ENCODE results near the gene CCND1. TPM values are rescaled to one million over a fixed set of nuclear protein-coding genes. Genes with fewer than 3 reads are reported as not detected.
A peak's percentile ranks its signal among the peaks of the same experiment; 100 is the strongest.

CCND1 gene
- total and polyA plus RNA-seq, 2 of the 8 experiments (the other 6 are each of a cell fraction or from before 2014, with no cell fraction given): 64.5 to 170 TPM

GRCh38 chr11:69592986-69593650, 47.8 kb upstream of the CCND1 start:
- no peak overlapping the region for H3K56ac ChIP-seq (replicated peaks; ENCODE audit: insufficient read length, low read depth, low read length)
- H3K14ac ChIP-seq (ENCODE audit: insufficient read length): no peak overlapping the region
- H3K9ac ChIP-seq (replicated peaks in 1 of 4; ENCODE audit: extremely low read depth in 1 of 4, low read depth in 3 of 4, low read length in 3 of 4): no peak overlapping the region
- H4K5ac ChIP-seq (ENCODE audit: insufficient read length, low read depth, low read length): no peak overlapping the region
- ChIA-PET CTCF (ENCODE audit: partially characterized antibody) (interaction anchor here (0.6 to 0.8 kb wide), 2 partner anchors 156 to 239 kb away, joined by 3 to 4 read pairs; no protein-coding TSS in a partner anchor), POLR2A (ENCODE audit: partially characterized antibody) (interaction anchor here (0.6 to 1.4 kb wide), 3 partner anchors 14 to 127 kb away, joined by 3 read pairs; no protein-coding TSS in a partner anchor)
- 91% methylated on average over 22 of the region's 31 CpGs; no CpG with 5 or more reads in 1 of the 2 experiments for WGBS, 2 experiments (ENCODE audit: extremely low coverage in 1 of 2, insufficient coverage in 1 of 2, insufficient read length in 1 of 2, insufficient replicate concordance in 2 of 2, low coverage in 1 of 2, low lambda C conversion rate in 2 of 2, missing lambda C conversion rate in 1 of 2)
- no peak overlapping the region for H2BK5ac ChIP-seq (ENCODE audit: low read depth, low read length)
- peaks cover 5% of the 10 kb centered on the region; the same call in 1 of the 2 replicates for H3K23me2 ChIP-seq (ENCODE audit: low read depth, low read length)
- no peak overlapping the region for H3K4me2 ChIP-seq (ENCODE audit: insufficient read depth in 1 of 2, low read depth in 2 of 2, low read length in 2 of 2)
- H3K4me3 ChIP-seq (ENCODE audit: extremely low read depth in 1 of 4, insufficient read depth in 2 of 4, low read depth in 3 of 4, low read length in 4 of 4): no peak overlapping the region
- peaks cover 0 to 6% of the 10 kb centered on the region in 2 experiments for H4K20me1 ChIP-seq (replicated peaks in 1 of 2; ENCODE audit: control insufficient read depth in 1 of 2, insufficient read depth in 2 of 2, low read length in 2 of 2)
- H2AFZ ChIP-seq (ENCODE audit: low read length): no peak overlapping the region
- no peaks in the 10 kb centered on the region for H3K4me1 ChIP-seq (replicated peaks in 1 of 4; ENCODE audit: control insufficient read depth in 3 of 4, insufficient read depth in 4 of 4, low read length in 3 of 4)
- DNase-seq (ENCODE audit: low read depth in 1 of 2, low spot score in 2 of 2) (no peak), FAIRE-seq (no peak)
- H2BK20ac ChIP-seq (ENCODE audit: low read length): no peak overlapping the region
- no peak overlapping the region for H2AK5ac ChIP-seq (ENCODE audit: low read depth, low read length)
- H3K36me3 ChIP-seq (ENCODE audit: control insufficient read depth in 2 of 4, insufficient read depth in 4 of 4, low read length in 3 of 4): no peaks in the 10 kb centered on the region
- H3K79me2 ChIP-seq (ENCODE audit: control insufficient read depth in 1 of 2, insufficient read depth in 2 of 2, low read length in 2 of 2): no peaks in the 10 kb centered on the region
- no peaks in the 10 kb centered on the region; a peak in 1 of 7 replicates for H3K27me3 ChIP-seq (replicated peaks in 1 of 4; ENCODE audit: control insufficient read depth in 3 of 4, extremely low read depth in 1 of 4, insufficient read depth in 3 of 4, low read length in 3 of 4)
- no peak overlapping the region for H2BK12ac ChIP-seq (ENCODE audit: low read depth, low read length)
- no peaks in the 10 kb centered on the region for H3K79me1 ChIP-seq (ENCODE audit: low read depth, low read length)
- H2BK15ac ChIP-seq (ENCODE audit: low read length): no peak overlapping the region
- H3K23ac ChIP-seq (ENCODE audit: insufficient read length): no peak overlapping the region
- H3K27ac ChIP-seq (ENCODE audit: low read depth, low read length): no peak overlapping the region
- no peak overlapping the region for H3K4ac ChIP-seq (replicated peaks; ENCODE audit: insufficient read length, low read depth, low read length)
- H4K91ac ChIP-seq (replicated peaks; ENCODE audit: insufficient read length, low read length): no peak overlapping the region
- TF ChIP-seq CEBPB (IDR thresholded peaks at IDR 0.05; ENCODE audit: low read depth, low read length): no peak
- no peak for TF ChIP-seq JUND (IDR thresholded peaks at IDR 0.05; ENCODE audit: low read length)
- no peak for TF ChIP-seq GABPA (IDR thresholded peaks at IDR 0.05; ENCODE audit: borderline replicate concordance, insufficient read depth, low read length)
- no peak for TF ChIP-seq EP300 (IDR thresholded peaks at IDR 0.05; ENCODE audit: borderline replicate concordance in 1 of 2, low read depth in 2 of 2, low read length in 2 of 2)
- TF ChIP-seq TCF12 (IDR thresholded peaks at IDR 0.05; ENCODE audit: low read depth, low read length): no peak
- TF ChIP-seq POU5F1 (IDR thresholded peaks at IDR 0.05; ENCODE audit: low read depth, low read length): no peak
- no peak for TF ChIP-seq SIN3A (conservative IDR thresholded peaks at IDR 0.05 in 1 of 2, IDR thresholded peaks at IDR 0.05 in 1 of 2; ENCODE audit: low read depth in 1 of 2, low read length in 2 of 2)
- TF ChIP-seq SIX5 (IDR thresholded peaks at IDR 0.05; ENCODE audit: low read depth, low read length): no peak
- peak overlapping the region; percentile 36 for H4K8ac ChIP-seq (ENCODE audit: extremely low read depth, insufficient read depth, low read length)
- H3K9me3 ChIP-seq (ENCODE audit: insufficient read depth in 2 of 2, low read depth in 1 of 2, low read length in 1 of 2): no peaks in the 10 kb centered on the region
- H2BK120ac ChIP-seq (replicated peaks; ENCODE audit: low read depth, low read length): no peak overlapping the region
- no peak overlapping the region for H3K18ac ChIP-seq (ENCODE audit: extremely low read depth, low read length)

Measured in H1 (cell line).